ENCODE results near the gene ERGIC3.

DNA sequence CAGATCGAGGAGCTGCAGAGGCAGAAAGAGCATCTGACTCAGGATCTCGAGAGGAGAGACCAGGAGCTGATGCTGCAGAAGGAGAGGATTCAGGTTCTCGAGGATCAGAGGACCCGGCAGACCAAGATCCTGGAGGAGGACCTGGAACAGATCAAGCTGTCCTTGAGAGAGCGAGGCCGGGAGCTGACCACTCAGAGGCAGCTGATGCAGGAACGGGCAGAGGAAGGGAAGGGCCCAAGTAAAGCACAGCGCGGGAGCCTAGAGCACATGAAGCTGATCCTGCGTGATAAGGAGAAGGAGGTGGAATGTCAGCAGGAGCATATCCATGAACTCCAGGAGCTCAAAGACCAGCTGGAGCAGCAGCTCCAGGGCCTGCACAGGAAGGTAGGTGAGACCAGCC is 38.6 kb upstream of the ERGIC3 start:
- TF ChIP-seq CTCF (IDR thresholded peaks at IDR 0.05) = no peak
- no peak for TF ChIP-seq POLR2AphosphoS5 (IDR thresholded peaks at IDR 0.05)
- TF ChIP-seq POLR2A (IDR thresholded peaks at IDR 0.05; ENCODE audit: low read depth) = no peak
- no peak for TF ChIP-seq EP300 (IDR thresholded peaks at IDR 0.05)
